ENCODE data around the gene KCNQ1.

KCNQ1 gene

GRCh38 chr11:2706321-2706720 lies 261.5 kb downstream of the KCNQ1 start:
- Histone ChIP-seq H3K4me2 (ENCODE audit: low read depth, low read length, poor library complexity, severe bottlenecking) (no peak overlapping the region), H3K4me1 (ENCODE audit: insufficient read depth, low read length, poor library complexity, severe bottlenecking) (peaks cover 26% of the 10 kb centered on the region), H3K36me3 (ENCODE audit: insufficient read depth, low read length) (no peaks in the 10 kb centered on the region), H3F3A (ENCODE audit: low read depth) (no peaks in the 10 kb centered on the region), H3K9me3 (ENCODE audit: insufficient read depth, low read depth, low read length) (no peaks in the 10 kb centered on the region), H3K79me2 (ENCODE audit: insufficient read depth, low read length) (no peaks in the 10 kb centered on the region), H2AFZ (ENCODE audit: low read length) (no peak overlapping the region), H3K9ac (ENCODE audit: low read depth, low read length, poor library complexity, severe bottlenecking) (no peak overlapping the region), H3K4me3 (ENCODE audit: low read length, poor library complexity, severe bottlenecking) (no peak overlapping the region), H3K9me2 (replicated peaks; ENCODE audit: low read depth, low read length) (no peaks in the 10 kb centered on the region), H4K20me1 (ENCODE audit: insufficient read depth, low read length, poor library complexity, severe bottlenecking) (no peaks in the 10 kb centered on the region), H3K27me3 (ENCODE audit: insufficient read depth, low read length, poor library complexity, severe bottlenecking) (no peaks in the 10 kb centered on the region)
- TF ChIP-seq EZH2phosphoT487 (IDR thresholded peaks at IDR 0.05; ENCODE audit: borderline replicate concordance) (no peak), CTCF (conservative IDR thresholded peaks at IDR 0.05; ENCODE audit: low read length) (no peak)

GRCh38 chr11:2707736-2708135 lies 262.9 kb downstream of the KCNQ1 start:
- H3K4me2 ChIP-seq (ENCODE audit: low read depth, low read length, poor library complexity, severe bottlenecking) = no peak overlapping the region
- no peaks in the 10 kb centered on the region for H3K9me2 ChIP-seq (replicated peaks; ENCODE audit: low read depth, low read length)
- no peaks in the 10 kb centered on the region for H3K27me3 ChIP-seq (ENCODE audit: insufficient read depth, low read length, poor library complexity, severe bottlenecking)
- H3K9ac ChIP-seq (ENCODE audit: low read depth, low read length, poor library complexity, severe bottlenecking) = no peak overlapping the region
- H3K36me3 ChIP-seq (ENCODE audit: insufficient read depth, low read length) = no peaks in the 10 kb centered on the region
- no peak overlapping the region for H3K4me3 ChIP-seq (ENCODE audit: low read length, poor library complexity, severe bottlenecking)
- H2AFZ ChIP-seq (ENCODE audit: low read length) = no peak overlapping the region
- H3F3A ChIP-seq (ENCODE audit: low read depth) = no peaks in the 10 kb centered on the region
- H3K79me2 ChIP-seq (ENCODE audit: insufficient read depth, low read length) = no peaks in the 10 kb centered on the region
- no peak for TF ChIP-seq EZH2phosphoT487 (IDR thresholded peaks at IDR 0.05; ENCODE audit: borderline replicate concordance)
- TF ChIP-seq CTCF (conservative IDR thresholded peaks at IDR 0.05; ENCODE audit: low read length) = no peak
- no peaks in the 10 kb centered on the region for H4K20me1 ChIP-seq (ENCODE audit: insufficient read depth, low read length, poor library complexity, severe bottlenecking)
- peaks cover 17% of the 10 kb centered on the region for H3K4me1 ChIP-seq (ENCODE audit: insufficient read depth, low read length, poor library complexity, severe bottlenecking)
- H3K9me3 ChIP-seq (ENCODE audit: insufficient read depth, low read depth, low read length) = no peaks in the 10 kb centered on the region

- H3F3A ChIP-seq (ENCODE audit: low read depth) = no peaks in the 10 kb centered on the region
- TF ChIP-seq CTCF (conservative IDR thresholded peaks at IDR 0.05; ENCODE audit: low read length) (no peak), EZH2phosphoT487 (IDR thresholded peaks at IDR 0.05; ENCODE audit: borderline replicate concordance) (no peak)
- H3K36me3 ChIP-seq (ENCODE audit: insufficient read depth, low read length) = no peaks in the 10 kb centered on the region
- H3K9ac ChIP-seq (ENCODE audit: low read depth, low read length, poor library complexity, severe bottlenecking) = no peak overlapping the region
- H3K9me3 ChIP-seq (ENCODE audit: insufficient read depth, low read depth, low read length) = no peaks in the 10 kb centered on the region
- peaks cover 13% of the 10 kb centered on the region for H3K4me1 ChIP-seq (ENCODE audit: insufficient read depth, low read length, poor library complexity, severe bottlenecking)
- no peaks in the 10 kb centered on the region for H3K9me2 ChIP-seq (replicated peaks; ENCODE audit: low read depth, low read length)
- H3K27me3 ChIP-seq (ENCODE audit: insufficient read depth, low read length, poor library complexity, severe bottlenecking) = no peaks in the 10 kb centered on the region
- no peak overlapping the region for H2AFZ ChIP-seq (ENCODE audit: low read length)
- no peaks in the 10 kb centered on the region for H4K20me1 ChIP-seq (ENCODE audit: insufficient read depth, low read length, poor library complexity, severe bottlenecking)
- H3K4me3 ChIP-seq (ENCODE audit: low read length, poor library complexity, severe bottlenecking) = no peak overlapping the region
- no peak overlapping the region for H3K4me2 ChIP-seq (ENCODE audit: low read depth, low read length, poor library complexity, severe bottlenecking)
- H3K79me2 ChIP-seq (ENCODE audit: insufficient read depth, low read length) = no peaks in the 10 kb centered on the region
Observed at GRCh38 chr11:2708151-2708581, 263.4 kb downstream of the KCNQ1 start.

Data from Loucy (cell line).